ENCODE measurements around the gene GMIP.

GRCh38 chr19:19661675-19662251, 18.3 kb upstream of the GMIP start:
- no peak for TF ChIP-seq GABPA (IDR thresholded peaks at IDR 0.05; ENCODE audit: low read depth)
- TF ChIP-seq CTCF (IDR thresholded peaks at IDR 0.05; ENCODE audit: insufficient read depth, low read length), result no peak

All from HL-60 (cell line).